ENCODE measurements around the gene TNFRSF14. TPM values are rescaled to one million over a fixed set of nuclear protein-coding genes. Genes with fewer than 3 reads are reported as not detected.

The TNFRSF14 gene
- total and polyA plus RNA-seq, 2 experiments from 2014 or later = 7.8 to 13.3 TPM

- no peak overlapping the region for H3K4me2 ChIP-seq (ENCODE audit: unreplicated experiment)
- no peaks in the 10 kb centered on the region for H3K79me2 ChIP-seq (ENCODE audit: insufficient read depth)
- H3K9me3 ChIP-seq (ENCODE audit: low read depth) = no peaks in the 10 kb centered on the region
- H3K4me3 ChIP-seq = no peak overlapping the region
- DNase-seq = peak; percentile 27
- TF ChIP-seq EZH2 (IDR thresholded peaks at IDR 0.05; ENCODE audit: insufficient read depth, poor library complexity, severe bottlenecking) = no peak
- no peak for TF ChIP-seq EZH2phosphoT487 (IDR thresholded peaks at IDR 0.05; ENCODE audit: insufficient read depth, low read depth)
- 80 to 82% methylated on average over 20 to 24 of the region's 24 CpGs for WGBS, 2 experiments (ENCODE audit: low coverage in 1 of 2, low lambda C conversion rate in 2 of 2, missing lambda C conversion rate in 2 of 2)
- H4K20me1 ChIP-seq (ENCODE audit: insufficient read depth) = no peaks in the 10 kb centered on the region
- no peaks in the 10 kb centered on the region for H3K9me2 ChIP-seq (ENCODE audit: insufficient read depth)
- no peaks in the 10 kb centered on the region for H3F3A ChIP-seq (ENCODE audit: insufficient read depth)
- no peak overlapping the region for H3K9ac ChIP-seq
- in situ Hi-C loops (cut with MboI) = no loop called here
- peaks cover 14% of the 10 kb centered on the region for H3K27me3 ChIP-seq (replicated peaks; ENCODE audit: insufficient read depth)
- H3K36me3 ChIP-seq (ENCODE audit: low read depth) = no peaks in the 10 kb centered on the region
- no peak overlapping the region for H2AFZ ChIP-seq
- 0 out of 2 replicates have a peak, but pooled peaks cover under 1% of the 10 kb centered on the region for H3K4me1 ChIP-seq (ENCODE audit: insufficient read depth)
- no peak overlapping the region for H3K27ac ChIP-seq
Observed at GRCh38 chr1:2561898-2562895, 6.0 kb downstream of the TNFRSF14 start.

DNA sequence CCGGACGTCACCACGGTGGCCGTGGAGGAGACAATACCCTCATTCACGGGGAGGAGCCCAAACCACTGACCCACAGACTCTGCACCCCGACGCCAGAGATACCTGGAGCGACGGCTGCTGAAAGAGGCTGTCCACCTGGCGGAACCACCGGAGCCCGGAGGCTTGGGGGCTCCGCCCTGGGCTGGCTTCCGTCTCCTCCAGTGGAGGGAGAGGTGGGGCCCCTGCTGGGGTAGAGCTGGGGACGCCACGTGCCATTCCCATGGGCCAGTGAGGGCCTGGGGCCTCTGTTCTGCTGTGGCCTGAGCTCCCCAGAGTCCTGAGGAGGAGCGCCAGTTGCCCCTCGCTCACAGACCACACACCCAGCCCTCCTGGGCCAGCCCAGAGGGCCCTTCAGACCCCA lies 7.0 kb downstream of the TNFRSF14 start:
- Histone ChIP-seq H3K4me2 (ENCODE audit: unreplicated experiment) (no peak overlapping the region), H4K20me1 (ENCODE audit: insufficient read depth) (no peaks in the 10 kb centered on the region), H3K27me3 (replicated peaks; ENCODE audit: insufficient read depth) (peaks cover 14% of the 10 kb centered on the region), H3K36me3 (ENCODE audit: low read depth) (no peaks in the 10 kb centered on the region), H3K9ac (no peak overlapping the region), H3K4me1 (ENCODE audit: insufficient read depth) (no peaks in the 10 kb centered on the region), H3K9me3 (ENCODE audit: low read depth) (no peaks in the 10 kb centered on the region), H3K9me2 (ENCODE audit: insufficient read depth) (no peaks in the 10 kb centered on the region), H3K79me2 (ENCODE audit: insufficient read depth) (no peaks in the 10 kb centered on the region), H2AFZ (no peak overlapping the region), H3K27ac (no peak overlapping the region), H3F3A (ENCODE audit: insufficient read depth) (no peaks in the 10 kb centered on the region), H3K4me3 (no peak overlapping the region)
- TF ChIP-seq EZH2 (IDR thresholded peaks at IDR 0.05; ENCODE audit: insufficient read depth, poor library complexity, severe bottlenecking) (no peak), EZH2phosphoT487 (IDR thresholded peaks at IDR 0.05; ENCODE audit: insufficient read depth, low read depth) (no peak)
- DNase-seq = no peak
- in situ Hi-C loops (cut with MboI) = no loop called here
- 88 to 90% methylated on average over 18 of the region's 18 CpGs for WGBS, 2 experiments (ENCODE audit: low coverage in 1 of 2, low lambda C conversion rate in 2 of 2, missing lambda C conversion rate in 2 of 2)

DNA sequence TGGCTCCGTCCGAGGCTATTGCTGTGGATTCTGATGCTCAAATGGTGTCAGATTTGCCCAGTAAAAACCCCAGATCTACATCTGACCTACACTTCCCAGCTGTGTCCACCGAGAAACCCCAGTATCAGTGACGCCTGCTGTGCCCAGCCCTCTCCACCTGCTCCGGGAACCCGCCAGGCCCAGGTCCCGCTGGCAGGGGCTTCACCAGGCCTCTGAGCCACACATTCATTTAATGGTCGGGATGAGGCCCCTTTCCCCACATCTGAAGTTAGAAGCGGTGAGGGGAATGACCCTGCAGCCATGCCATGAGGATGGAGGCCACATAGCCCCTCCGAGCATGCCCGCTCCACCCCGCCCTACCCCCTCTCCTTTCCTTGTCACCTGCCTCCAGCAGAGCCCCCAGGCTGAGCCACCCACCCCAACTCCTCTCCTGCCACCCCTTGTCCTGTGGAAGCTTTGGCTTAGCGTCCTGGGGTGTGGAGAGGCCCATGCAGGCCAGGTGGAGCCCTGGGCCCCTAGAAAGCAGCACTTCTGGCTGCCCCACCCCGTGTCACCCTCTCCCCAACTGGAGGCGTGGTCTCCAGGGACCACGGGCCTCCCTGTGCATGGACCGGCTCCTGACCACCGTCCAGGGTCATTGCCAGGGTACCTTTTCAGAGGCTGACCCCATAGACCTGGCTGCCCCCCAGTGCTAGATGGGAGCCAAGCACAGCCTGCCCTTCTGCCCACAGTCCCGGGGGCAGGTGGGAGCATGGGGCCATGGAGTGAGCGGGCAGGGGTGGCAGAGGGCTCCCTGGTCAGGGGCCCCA lies 8.0 kb downstream of the TNFRSF14 start:
- TF ChIP-seq EZH2phosphoT487 (IDR thresholded peaks at IDR 0.05; ENCODE audit: insufficient read depth, low read depth) (no peak), EZH2 (IDR thresholded peaks at IDR 0.05; ENCODE audit: insufficient read depth, poor library complexity, severe bottlenecking) (no peak)
- no peak overlapping the region for H3K4me2 ChIP-seq (ENCODE audit: unreplicated experiment)
- no peak overlapping the region for H3K27ac ChIP-seq
- in situ Hi-C loops (cut with MboI) = no loop called here
- no peaks in the 10 kb centered on the region for H3K36me3 ChIP-seq (ENCODE audit: low read depth)
- DNase-seq = no peak
- no peaks in the 10 kb centered on the region for H4K20me1 ChIP-seq (ENCODE audit: insufficient read depth)
- H3K79me2 ChIP-seq (ENCODE audit: insufficient read depth) = no peaks in the 10 kb centered on the region
- no peak overlapping the region for H2AFZ ChIP-seq
- H3K9me2 ChIP-seq (ENCODE audit: insufficient read depth) = no peaks in the 10 kb centered on the region
- H3F3A ChIP-seq (ENCODE audit: insufficient read depth) = no peaks in the 10 kb centered on the region
- peaks cover 14% of the 10 kb centered on the region for H3K27me3 ChIP-seq (replicated peaks; ENCODE audit: insufficient read depth)
- WGBS, 2 experiments (ENCODE audit: low coverage in 1 of 2, low lambda C conversion rate in 2 of 2, missing lambda C conversion rate in 2 of 2) = 65 to 67% methylated on average over 19 to 20 of the region's 20 CpGs
- H3K9ac ChIP-seq = no peak overlapping the region
- H3K4me1 ChIP-seq (ENCODE audit: insufficient read depth) = no peaks in the 10 kb centered on the region
- no peaks in the 10 kb centered on the region for H3K9me3 ChIP-seq (ENCODE audit: low read depth)
- no peak overlapping the region for H3K4me3 ChIP-seq

- Histone ChIP-seq H3K27ac (no peak overlapping the region), H3K4me3 (no peak overlapping the region), H3K79me2 (ENCODE audit: insufficient read depth) (no peaks in the 10 kb centered on the region), H3K27me3 (replicated peaks; ENCODE audit: insufficient read depth) (peaks cover 18% of the 10 kb centered on the region), H3K9ac (no peak overlapping the region), H3K4me1 (ENCODE audit: insufficient read depth) (no peaks in the 10 kb centered on the region), H3F3A (ENCODE audit: insufficient read depth) (no peaks in the 10 kb centered on the region), H3K4me2 (ENCODE audit: unreplicated experiment) (no peak overlapping the region), H3K9me3 (ENCODE audit: low read depth) (no peaks in the 10 kb centered on the region), H3K36me3 (ENCODE audit: low read depth) (no peaks in the 10 kb centered on the region), H4K20me1 (ENCODE audit: insufficient read depth) (no peaks in the 10 kb centered on the region), H2AFZ (no peak overlapping the region), H3K9me2 (ENCODE audit: insufficient read depth) (no peaks in the 10 kb centered on the region)
- in situ Hi-C loops (cut with MboI) = no loop called here
- 23% methylated on average over 14 of the region's 14 CpGs for WGBS, 2 experiments (ENCODE audit: low coverage in 1 of 2, low lambda C conversion rate in 2 of 2, missing lambda C conversion rate in 2 of 2)
- TF ChIP-seq EZH2phosphoT487 (IDR thresholded peaks at IDR 0.05; ENCODE audit: insufficient read depth, low read depth) (no peak), EZH2 (IDR thresholded peaks at IDR 0.05; ENCODE audit: insufficient read depth, poor library complexity, severe bottlenecking) (no peak)
- no peak for DNase-seq
Observed at GRCh38 chr1:2564815-2565374, 8.7 kb downstream of the TNFRSF14 start.
